H4 (cell line): Measurements from ENCODE around the gene ADCY9. TPM values are rescaled to one million over a fixed set of nuclear protein-coding genes. Genes with fewer than 3 reads are reported as not detected.
"Not testable (repeated sequence)": the region's sequence is repeated elsewhere in the genome, so short reads cannot be mapped to it uniquely, and the experiment has no call there.

ENCODE experiments used
- DNase-seq: peaks from one replicate; pipeline ENCODE4 v3.0.0-alpha.2; 2015; ENCODE audit warnings: low spot score
- total RNA-seq: library from RNA; depleted of rRNA; stranded (reverse); fragments of >200 nt; shearing (Covaris generic); gene quantifications from 2 replicates; pipeline ENCODE4 v1.2.3, GENCODE V29; 2014

ADCY9 gene
- total RNA-seq, 1 experiment from 2014 or later: 5.1 TPM

GRCh38 chr16:3950343-3951193, 165.7 kb downstream of the ADCY9 start:
- no peak for DNase-seq

GRCh38 chr16:3949946-3950342, 166.3 kb downstream of the ADCY9 start:
- no peak for DNase-seq

GRCh38 chr16:3949287-3949686, 167.0 kb downstream of the ADCY9 start:
- DNase-seq: no peak

GRCh38 chr16:3948378-3948995, 167.8 kb downstream of the ADCY9 start:
- no peak for DNase-seq

GRCh38 chr16:3946604-3947180, 169.6 kb downstream of the ADCY9 start:
- no peak for DNase-seq

GRCh38 chr16:3945751-3946603, 170.3 kb downstream of the ADCY9 start:
- DNase-seq: peak; percentile 97

- DNase-seq: not testable (repeated sequence)
These were observed 171.8 kb downstream of the ADCY9 start for GRCh38 chr16:3944457-3944856.

- DNase-seq: not testable (repeated sequence)
These were observed 174.1 kb downstream of the ADCY9 start for GRCh38 chr16:3942146-3942545.

- DNase-seq: peak; percentile 68
These were observed 177.2 kb downstream of the ADCY9 start for GRCh38 chr16:3938843-3939624.

GRCh38 chr16:3938471-3938842, 177.8 kb downstream of the ADCY9 start:
- DNase-seq: no peak

- no peak for DNase-seq
These were observed 179.0 kb downstream of the ADCY9 start for GRCh38 chr16:3937066-3937875.

- no peak for DNase-seq
These were observed 180.3 kb downstream of the ADCY9 start for GRCh38 chr16:3935921-3936320.

- no peak for DNase-seq
These were observed 181.6 kb downstream of the ADCY9 start for GRCh38 chr16:3934491-3935181.

GRCh38 chr16:3927147-3927546, 189.1 kb downstream of the ADCY9 start:
- DNase-seq: not testable (repeated sequence)

GRCh38 chr16:3924763-3925162, 191.5 kb downstream of the ADCY9 start:
- no peak for DNase-seq

- DNase-seq: no peak
These were observed 194.0 kb downstream of the ADCY9 start for GRCh38 chr16:3922241-3922640.

- DNase-seq: no peak
These were observed 196.0 kb downstream of the ADCY9 start for GRCh38 chr16:3920206-3920605.

- no peak for DNase-seq
These were observed 196.8 kb downstream of the ADCY9 start for GRCh38 chr16:3919413-3919812.

- DNase-seq: no peak
These were observed 200.6 kb downstream of the ADCY9 start for GRCh38 chr16:3915426-3916260.
